HT1080 (cell line): ENCODE data around the gene MVK. TPM values are rescaled to one million over a fixed set of nuclear protein-coding genes. Genes with fewer than 3 reads are reported as not detected.

Experiments
- DNase-seq: peaks from one replicate; pipeline ENCODE4 v3.0.0-alpha.2; 2015; ENCODE audit warnings: low read depth
- total RNA-seq: library from RNA; depleted of rRNA; stranded (reverse); fragments of >200 nt; shearing (Covaris generic); gene quantifications from 2 replicates; pipeline ENCODE4 v1.2.3, GENCODE V29; 2014

MVK gene
- total RNA-seq, 1 experiment from 2014 or later: 62.2 TPM

- peak; percentile 73 for DNase-seq
Measured at GRCh38 chr12:109544955-109545531, 28.6 kb upstream of the MVK start.

GRCh38 chr12:109545826-109546225 lies 27.8 kb upstream of the MVK start:
- DNase-seq: no peak

DNA sequence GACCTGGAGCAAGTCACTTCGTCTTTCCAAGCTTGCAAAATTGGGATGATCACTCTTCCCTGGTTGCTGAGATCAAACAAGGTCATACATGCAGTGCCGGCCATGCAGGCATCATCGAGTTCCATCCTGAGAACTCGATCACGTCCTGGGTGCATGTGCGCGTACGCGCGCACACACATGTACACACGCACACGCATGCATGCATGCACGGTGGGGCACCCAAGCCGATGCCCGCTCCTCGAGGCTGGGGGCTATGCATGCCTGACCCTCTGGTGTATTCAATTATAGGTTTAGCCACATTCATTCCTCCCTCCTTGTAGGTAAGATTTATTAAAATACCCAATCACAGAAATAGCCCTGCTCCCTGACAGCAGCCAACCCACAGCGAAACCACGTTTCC lies 26.3 kb upstream of the MVK start:
- no peak for DNase-seq

- DNase-seq: no peak
Measured at GRCh38 chr12:109548258-109548657, 25.3 kb upstream of the MVK start.

GRCh38 chr12:109549613-109550270 lies 23.9 kb upstream of the MVK start:
- no peak for DNase-seq

- no peak for DNase-seq
Measured at GRCh38 chr12:109550281-109550680, 23.3 kb upstream of the MVK start.

- DNase-seq: no peak
Measured at GRCh38 chr12:109551108-109551507, 22.5 kb upstream of the MVK start.

GRCh38 chr12:109552971-109553370 lies 20.6 kb upstream of the MVK start:
- DNase-seq: no peak

DNA sequence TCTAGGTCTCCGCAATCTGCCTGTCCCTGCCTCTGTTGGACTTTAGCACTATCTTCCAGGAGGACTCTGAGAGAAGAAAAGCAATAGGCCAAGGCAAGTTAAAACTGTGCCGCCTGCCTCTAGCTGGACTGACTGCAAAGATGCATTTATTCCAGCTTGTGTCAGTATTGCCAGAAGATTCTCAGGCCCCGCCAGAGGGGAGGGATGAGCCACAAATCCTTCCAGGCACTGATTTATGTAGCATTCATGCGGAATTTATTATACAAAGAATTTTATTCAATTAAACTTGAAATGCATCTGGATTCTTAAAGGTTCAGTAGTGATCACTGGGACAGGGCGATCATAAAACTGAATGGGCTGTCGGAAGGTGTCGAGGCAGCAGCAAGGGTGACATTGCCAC lies 20.1 kb upstream of the MVK start:
- no peak for DNase-seq

DNA sequence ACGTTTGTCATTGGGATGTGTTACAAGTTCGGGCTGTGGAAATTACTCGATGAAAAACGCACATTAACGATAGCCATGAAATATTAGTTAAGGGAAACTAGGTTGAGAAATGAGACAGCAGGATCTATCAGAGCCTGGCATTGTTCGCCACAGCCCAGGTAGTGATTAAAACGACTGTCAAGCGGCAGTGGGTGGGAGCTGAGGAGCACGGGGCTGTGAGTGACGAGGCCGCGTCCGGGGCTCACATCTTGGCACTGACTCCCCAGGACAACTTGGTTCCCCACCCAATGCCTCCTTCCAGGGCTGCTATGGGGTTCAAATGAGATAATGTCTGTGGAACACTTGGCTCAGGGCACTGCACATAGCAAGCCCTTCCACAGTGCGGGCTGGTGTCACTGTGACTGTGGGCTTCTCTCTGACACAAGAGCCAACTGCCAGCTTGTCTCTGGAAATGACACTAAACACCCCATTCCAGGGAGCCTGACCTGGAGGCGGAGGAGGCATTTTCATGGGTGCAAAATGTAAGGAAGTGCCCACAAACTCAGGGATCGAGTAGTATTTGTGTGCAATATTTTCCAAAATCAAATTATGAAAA lies 19.6 kb upstream of the MVK start:
- DNase-seq: no peak

GRCh38 chr12:109554761-109555160 lies 18.8 kb upstream of the MVK start:
- DNase-seq: no peak

DNA sequence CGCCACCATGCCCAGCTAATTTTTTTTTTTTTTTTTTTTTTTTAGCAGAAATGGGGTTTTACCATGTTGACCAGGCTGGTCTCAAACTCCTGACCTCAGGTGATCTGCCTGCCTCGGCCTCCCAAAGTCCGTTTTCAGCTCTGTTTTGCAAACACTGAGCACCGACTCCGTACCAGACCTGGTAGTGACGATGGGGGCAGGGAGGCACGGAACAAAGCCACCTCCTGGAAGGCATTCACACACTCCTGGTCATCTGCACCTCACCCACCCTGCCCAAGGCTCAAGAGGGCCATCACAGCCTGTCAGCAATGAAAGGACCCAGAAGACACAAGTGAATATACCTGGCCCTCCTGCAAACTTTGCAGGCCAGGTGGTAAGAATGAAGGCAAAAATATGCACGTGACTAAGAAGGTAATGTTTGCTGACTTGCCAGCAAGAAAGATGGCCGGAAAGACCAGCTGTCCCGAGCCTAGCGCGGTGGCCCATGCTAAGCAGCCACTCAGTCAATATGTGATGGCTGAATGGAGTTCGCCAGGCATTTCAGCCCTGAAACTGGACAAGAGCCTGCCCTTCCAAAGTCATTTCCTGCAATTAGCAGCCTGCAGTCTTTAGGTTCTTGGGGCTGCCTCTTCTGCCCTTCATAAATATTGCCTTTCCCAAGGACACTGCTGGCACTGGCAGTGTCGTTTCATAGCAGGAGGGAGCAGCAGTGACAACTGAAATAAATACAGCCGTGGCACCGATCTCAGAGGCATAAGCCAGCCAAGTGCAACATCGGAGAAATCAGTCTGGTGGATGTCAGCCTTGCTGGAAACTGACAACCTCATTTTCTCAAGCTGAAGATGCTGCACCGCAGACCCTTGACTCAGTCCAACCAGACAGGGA lies 17.9 kb upstream of the MVK start:
- no peak for DNase-seq

DNA sequence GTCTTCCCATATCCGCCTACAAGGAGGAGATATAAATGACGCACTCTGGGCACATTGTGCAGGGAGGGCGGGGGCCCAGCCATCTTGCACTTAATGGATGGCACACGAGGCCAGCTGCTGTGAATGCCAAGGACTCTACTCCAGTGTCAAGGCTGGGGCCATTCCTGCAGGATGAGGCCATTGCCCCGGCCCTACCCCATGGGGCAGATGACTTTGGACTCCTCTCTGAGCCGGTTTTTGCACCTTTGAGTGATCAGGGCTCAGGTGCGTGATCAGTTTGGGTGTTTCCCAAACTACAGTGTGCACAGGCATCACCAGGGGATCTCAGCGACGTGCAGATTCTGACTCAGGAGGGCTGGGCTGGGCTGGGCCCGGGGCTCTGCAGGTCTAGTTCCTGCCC lies 16.4 kb upstream of the MVK start:
- no peak for DNase-seq

GRCh38 chr12:109557805-109558204 lies 15.8 kb upstream of the MVK start:
- DNase-seq: no peak

- no peak for DNase-seq
Measured at GRCh38 chr12:109558374-109559199, 15.0 kb upstream of the MVK start.

- no peak for DNase-seq
Measured at GRCh38 chr12:109559200-109559505, 14.4 kb upstream of the MVK start.

- DNase-seq: no peak
Measured at GRCh38 chr12:109559601-109560000, 14.0 kb upstream of the MVK start.

DNA sequence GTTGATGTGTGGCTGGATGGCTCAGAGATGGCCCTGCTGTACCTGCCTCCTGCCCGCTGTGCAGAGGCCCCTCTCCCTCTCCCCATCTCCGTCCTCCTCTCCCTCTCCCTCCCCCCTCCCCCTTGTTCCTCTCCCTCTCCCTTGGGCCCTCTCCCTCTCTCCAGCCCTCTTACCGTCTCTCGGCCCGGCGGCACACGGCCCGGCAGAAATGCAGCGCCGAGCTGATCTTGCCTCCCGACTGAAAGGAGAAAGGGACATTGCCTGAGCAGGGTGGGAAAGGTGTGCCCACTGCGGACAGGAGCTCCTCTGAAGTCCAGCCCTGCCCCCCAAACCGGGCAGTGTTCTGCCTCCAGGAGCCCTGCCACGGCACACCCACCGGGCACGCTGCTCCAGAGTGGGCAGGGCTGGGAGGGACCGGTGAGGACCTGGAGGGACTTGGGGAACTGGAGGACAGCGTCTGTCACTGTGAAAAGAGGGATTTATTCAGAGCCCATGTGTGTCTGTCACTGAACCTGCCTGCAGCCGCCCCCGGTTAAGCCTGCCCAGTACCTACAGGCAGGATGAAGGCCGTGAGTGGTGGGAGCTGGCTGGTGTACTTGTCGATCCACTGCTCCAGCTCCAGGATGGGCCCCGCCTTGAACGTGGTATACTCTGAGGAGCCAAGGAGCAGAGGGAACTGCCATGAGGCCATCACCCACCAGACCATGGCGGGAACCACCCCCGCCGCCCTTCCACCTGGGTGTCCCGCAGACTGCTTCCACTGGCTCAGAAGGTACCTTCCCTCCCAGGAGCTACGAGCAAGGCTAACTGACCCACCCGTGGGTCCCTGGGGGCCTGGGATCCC lies 12.5 kb upstream of the MVK start:
- no peak for DNase-seq

DNA sequence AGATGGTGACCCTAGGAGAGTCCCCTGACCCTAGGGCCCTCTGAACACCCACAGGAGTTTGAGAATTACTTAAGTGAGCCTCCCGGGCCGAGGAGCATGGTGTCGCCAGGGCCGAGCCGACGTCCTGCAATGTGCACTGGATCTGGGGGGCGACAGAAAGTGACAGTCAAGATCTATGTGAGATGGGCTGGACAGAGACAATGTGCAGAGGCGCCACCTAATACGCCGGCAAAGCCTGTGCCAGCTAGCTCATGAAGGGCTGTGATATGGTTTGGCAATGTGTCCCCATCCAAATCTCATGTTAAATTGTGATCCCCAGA lies 11.9 kb upstream of the MVK start:
- DNase-seq: no peak

GRCh38 chr12:109562871-109563270 lies 10.7 kb upstream of the MVK start:
- no peak for DNase-seq
